ENCODE data around the gene OR4D9.

Gene OR4D9

DNA sequence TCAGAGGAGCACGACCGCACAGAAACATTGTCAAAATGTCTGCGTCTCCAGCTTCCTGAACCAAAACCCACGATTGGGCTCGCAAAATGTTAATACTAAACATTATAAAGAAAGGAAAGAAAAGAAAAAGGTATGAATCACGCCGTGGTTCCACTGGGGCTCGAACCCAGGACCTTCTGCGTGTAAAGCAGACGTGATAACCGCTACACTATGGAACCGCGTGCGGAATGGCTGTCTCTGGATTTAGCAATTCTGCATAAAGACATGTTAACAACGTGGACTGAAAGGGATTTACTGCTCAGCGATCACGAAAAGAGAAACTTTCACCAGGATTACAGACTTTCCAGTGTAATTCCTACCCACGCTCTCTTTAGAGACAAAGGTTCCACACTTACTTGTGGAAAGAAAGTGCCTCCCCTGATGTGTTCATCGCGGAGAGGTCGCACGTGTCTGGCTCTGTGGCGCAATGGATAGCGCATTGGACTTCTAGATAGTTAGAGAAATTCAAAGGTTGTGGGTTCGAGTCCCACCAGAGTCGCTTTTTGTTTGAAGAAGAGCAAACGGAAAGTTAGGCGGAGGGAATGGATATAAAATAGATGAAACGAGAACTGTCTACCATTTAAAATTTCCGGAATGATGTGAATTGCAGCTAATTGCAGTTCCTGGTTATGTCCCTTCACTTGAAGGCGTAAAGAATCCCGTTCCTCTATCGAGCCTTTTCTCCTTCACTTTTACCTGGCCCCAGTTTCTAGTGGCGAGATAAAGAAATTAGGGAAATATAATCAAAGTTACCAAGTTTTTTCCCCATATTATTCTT, 39.7 kb downstream of the OR4D9 start:
- peak; percentile 89 to 92 for DNase-seq

DNA sequence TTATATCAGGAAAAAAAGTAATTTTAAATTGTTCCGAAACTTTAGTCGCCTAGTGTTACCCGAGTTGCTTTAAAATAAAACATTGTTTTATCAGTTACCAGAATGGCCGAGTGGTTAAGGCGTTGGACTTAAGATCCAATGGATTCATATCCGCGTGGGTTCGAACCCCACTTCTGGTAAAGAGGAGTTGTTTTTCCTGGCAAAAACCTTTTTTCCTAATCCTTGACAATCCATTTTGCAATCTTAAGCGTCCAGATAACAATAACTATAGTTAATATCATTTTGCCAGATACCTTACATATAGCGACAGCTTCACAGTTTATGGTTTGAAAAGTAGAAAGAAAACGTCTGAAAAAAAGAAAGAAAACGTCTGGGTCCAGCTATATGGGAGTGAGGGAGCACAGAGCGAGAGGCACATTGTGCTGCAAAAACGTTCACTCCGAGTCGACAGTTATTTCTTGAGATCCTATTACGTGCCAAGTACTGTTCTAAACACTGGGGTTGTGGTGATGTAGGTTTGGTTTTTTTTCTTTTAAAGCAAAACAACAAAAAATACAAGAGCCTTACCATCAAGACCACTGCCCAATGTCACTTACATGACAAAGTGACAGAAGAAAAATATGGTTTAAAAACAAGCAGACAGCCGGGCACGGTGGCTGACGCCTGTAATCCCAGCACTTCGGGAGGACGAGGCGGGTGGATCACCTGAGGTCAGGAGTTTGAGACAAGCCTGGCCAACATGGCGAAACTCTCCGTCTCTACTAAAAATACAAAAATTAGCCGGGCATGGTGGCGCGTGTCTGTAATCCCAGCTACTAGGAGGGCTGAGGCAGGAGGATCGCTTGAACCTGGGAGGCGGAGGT, 40.6 kb downstream of the OR4D9 start:
- DNase-seq = peak; percentile 46 to 50

- DNase-seq = no peak
Observed at GRCh38 chr11:59552844-59553243, 41.5 kb downstream of the OR4D9 start.

- DNase-seq = no peak
Observed at GRCh38 chr11:59553323-59553722, 42.0 kb downstream of the OR4D9 start.

GRCh38 chr11:59555601-59556114, 44.3 kb downstream of the OR4D9 start:
- DNase-seq = no peak

DNA sequence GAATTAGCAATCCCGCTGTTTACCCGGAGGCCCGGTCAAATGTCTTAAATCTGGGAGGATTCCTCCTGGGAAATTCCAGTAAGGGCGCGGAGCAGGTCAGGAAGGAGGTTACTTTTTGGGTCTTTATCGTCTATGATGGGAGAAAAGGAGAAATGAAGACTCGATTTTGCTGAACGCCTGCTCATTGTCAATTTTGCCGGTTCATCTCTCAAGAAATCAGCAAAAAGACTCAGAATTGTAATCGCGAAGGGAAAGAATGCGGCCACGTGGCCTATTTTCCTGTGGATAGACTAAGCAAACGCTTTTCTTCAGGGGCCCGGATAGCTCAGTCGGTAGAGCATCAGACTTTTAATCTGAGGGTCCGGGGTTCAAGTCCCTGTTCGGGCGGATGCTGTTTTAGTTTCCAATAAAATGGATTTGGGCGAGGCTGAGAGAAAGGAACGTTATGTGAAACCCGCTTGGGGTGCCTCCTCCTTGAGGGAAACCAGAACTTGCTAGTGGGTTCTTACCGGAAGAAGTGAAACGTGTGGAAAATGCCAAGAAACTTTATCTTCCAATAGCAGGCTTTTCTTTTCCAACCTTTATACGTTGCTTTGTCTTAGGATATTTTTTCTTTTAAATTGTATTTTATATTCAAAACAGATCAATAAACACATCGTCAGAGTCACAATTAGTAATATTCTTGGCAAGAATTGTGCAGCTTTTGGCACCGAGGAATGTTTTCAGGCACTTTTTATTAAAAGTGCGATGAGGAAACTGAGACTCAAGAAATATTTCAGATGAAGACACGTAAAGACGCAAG, 45.0 kb downstream of the OR4D9 start:
- DNase-seq = peak; percentile 92 to 93

- peak in 1 of 2 experiments; percentile 50 for DNase-seq
Observed at GRCh38 chr11:59556917-59557348, 45.6 kb downstream of the OR4D9 start.

GRCh38 chr11:59558270-59558643, 46.9 kb downstream of the OR4D9 start:
- no peak for DNase-seq

- DNase-seq = no peak
Observed at GRCh38 chr11:59559886-59560285, 48.5 kb downstream of the OR4D9 start.

DNA sequence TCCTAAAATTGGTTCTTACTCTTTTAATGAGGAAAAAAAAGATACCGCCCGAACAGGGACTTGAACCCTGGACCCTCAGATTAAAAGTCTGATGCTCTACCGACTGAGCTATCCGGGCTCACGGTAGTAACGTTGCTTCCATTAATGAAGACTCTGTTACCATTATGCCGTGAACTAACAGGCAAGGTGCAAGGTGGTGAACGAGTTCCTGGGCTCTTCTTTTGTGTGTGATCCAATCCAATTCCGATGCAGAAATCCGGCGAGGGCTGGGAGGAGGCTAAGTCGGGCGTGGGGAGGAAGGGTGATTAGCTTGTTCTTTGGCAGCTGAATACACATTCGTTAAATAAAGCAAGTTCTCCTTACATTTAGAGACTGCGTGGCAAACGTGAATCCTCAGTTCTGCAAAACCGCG, 49.0 kb downstream of the OR4D9 start:
- peak; percentile 84 for DNase-seq

DNA sequence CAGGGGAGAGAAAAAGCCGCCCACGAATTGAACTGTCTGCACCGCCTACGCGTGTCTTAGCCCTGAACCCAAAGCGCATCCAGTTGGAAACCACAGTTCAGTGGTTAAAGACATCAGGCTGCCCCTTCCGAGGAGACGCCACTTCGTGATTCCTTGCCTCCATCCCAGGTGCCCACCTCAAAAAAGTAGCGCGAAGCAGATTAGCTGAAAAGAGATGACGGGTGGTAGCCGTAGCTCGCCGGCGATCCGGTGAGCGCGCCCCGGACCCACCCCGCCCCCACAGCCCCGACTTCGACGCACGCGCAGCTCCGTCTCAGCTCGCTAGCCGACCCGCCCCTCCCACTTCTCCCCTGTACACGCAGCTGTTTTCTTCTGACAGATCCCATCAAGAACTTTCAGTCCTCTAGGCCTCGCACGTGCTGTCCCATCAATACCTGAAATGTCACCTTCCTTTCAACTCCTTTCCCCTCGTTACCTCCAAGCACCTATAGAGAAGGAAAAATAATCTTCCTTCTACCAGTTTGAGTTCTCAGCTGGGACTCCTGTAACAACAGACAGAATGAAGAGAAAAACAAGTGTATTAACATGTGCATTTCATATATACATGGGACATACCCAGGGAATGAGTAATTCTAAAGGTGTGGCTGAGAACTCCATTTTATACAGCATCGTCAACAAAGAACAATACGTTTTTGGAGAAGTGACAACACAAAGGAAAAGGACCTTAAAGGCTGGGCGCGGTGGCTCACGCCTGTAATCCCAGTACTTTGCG, 49.5 kb downstream of the OR4D9 start:
- peak; percentile 84 to 87 for DNase-seq

- no peak for DNase-seq
Observed at GRCh38 chr11:59562292-59562691, 51.0 kb downstream of the OR4D9 start.
